H4 (cell line): Measurements from ENCODE around the gene CUBN. TPM values are rescaled to one million over a fixed set of nuclear protein-coding genes. Genes with fewer than 3 reads are reported as not detected.
"Not testable (repeated sequence)": the region's sequence is repeated elsewhere in the genome, so short reads cannot be mapped to it uniquely, and the experiment has no call there.

Source experiments
- DNase-seq: peaks from one replicate; pipeline ENCODE4 v3.0.0-alpha.2; 2015; ENCODE audit warnings: low spot score
- total RNA-seq: library from RNA; depleted of rRNA; stranded (reverse); fragments of >200 nt; shearing (Covaris generic); gene quantifications from 2 replicates; pipeline ENCODE4 v1.2.3, GENCODE V29; 2014

CUBN gene
- total RNA-seq, 1 experiment from 2014 or later, result 0.14 TPM

DNA sequence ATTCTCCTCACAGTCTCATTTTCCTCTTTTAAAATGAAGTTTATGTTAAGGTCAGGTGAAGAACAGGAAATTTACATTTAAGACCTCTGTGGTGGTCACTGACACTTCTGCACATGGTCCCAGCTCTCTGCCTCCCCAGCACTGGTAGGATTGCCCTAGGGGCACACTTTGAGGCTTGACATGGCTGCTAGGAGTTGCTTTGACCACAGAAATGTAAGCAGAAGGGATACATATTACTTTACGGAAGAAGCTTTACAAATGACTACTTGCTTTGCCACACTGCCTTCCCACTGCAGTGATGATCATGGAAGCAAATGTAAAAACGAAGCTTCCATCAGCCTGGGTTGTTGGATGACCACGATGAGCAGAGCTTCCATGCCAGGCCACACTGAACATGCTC is 259.3 kb downstream of the CUBN start:
- peak; percentile 51 for DNase-seq

- DNase-seq, result no peak
Measured at GRCh38 chr10:16867990-16868389, 261.6 kb downstream of the CUBN start.

GRCh38 chr10:16867556-16867955 is 262.1 kb downstream of the CUBN start:
- DNase-seq, result no peak

DNA sequence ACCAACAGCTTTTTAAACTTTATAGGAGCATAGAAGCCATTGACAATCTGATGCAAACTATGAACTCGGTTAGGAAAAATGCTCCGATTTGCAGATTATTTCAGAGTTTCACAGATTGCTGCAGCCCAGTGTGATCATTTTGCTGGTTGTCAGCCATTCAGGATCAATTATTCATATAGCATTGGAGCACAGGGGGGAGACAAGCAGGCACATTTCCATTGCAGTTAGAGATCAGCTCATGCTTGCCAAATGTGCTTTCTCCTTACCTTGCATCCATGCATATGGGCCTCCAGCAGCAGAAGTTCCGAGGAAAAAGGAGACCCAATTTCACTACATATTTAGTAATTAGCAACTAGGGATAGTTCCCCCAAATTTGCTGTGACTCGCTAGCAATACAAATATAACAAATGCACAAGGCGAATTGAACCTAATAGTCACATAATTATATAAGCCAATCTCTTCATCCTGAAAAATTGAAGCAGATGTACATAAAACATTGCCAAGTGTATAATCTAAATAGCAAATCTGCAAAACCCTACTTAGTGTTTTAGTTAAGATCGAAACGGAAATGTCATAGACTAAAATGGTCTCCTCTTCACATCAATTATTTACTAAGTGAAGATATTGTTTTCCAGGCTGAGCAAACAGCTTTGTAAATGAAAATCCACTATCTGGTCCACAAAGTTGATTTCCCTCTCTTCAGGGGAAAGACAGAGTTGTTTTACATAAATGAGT is 262.9 kb downstream of the CUBN start:
- DNase-seq, result no peak

- no peak for DNase-seq
Measured at GRCh38 chr10:16865766-16866165, 263.8 kb downstream of the CUBN start.

- no peak for DNase-seq
Measured at GRCh38 chr10:16863766-16864165, 265.8 kb downstream of the CUBN start.

- DNase-seq, result no peak
Measured at GRCh38 chr10:16857419-16857818, 272.2 kb downstream of the CUBN start.

DNA sequence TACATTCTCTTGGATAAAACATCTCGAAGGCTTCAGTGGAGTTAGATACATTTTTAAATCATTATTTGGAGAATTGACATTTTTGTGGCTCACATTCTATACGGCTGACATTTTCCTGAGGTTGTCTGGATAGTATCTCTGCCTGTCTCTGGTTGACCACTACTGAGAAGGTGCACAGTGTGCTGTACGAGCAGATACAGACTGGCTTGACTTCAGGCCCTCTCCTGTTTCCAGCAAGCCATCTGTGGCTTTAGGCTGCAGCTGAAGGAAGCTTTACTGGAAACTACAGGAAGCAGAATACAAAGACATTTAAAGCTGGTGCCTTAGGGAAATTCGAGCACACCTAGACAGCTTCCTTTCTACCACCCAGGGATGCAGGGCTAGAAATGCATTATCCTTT is 273.0 kb downstream of the CUBN start:
- no peak for DNase-seq

GRCh38 chr10:16856092-16856491 is 273.5 kb downstream of the CUBN start:
- no peak for DNase-seq

DNA sequence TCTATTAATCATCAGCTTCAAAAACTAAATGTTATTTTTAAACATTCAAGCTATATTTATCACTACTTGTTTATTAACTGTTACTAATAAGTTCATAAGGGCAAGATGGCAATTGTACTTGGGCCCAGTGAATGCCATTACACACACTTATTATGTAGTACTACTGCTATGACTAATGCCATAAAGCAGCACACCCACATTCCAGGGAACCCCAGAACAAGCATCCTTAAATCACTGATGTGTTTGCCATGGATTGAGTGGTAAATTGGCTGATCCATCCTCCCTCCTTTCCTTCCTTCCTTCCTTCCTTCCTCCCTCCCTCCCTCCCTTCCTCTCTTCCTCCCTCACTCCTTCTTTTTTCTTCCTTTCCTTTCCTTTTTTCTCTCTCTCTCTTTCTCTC is 275.0 kb downstream of the CUBN start:
- DNase-seq, result no peak

GRCh38 chr10:16853809-16854208 is 275.8 kb downstream of the CUBN start:
- no peak for DNase-seq

DNA sequence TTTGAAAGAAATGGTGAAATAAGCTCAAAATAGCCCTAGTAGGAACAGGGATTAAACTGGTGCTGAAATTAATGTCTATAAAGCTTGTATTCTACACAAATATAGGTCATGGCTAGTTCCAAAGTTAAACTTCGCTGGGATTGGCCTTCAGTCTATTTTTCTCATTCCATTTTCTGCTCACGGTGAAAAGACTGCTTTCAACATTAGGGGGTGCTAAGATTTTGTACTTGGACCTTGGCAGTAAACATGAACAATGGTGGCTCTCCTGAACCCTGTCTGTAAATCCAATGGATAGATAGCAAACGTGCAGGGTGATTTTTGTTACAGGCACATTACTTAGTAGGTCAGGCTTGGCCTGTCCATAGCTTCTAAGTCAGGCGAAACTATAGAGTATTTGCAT is 276.4 kb downstream of the CUBN start:
- DNase-seq, result peak; percentile 27

- DNase-seq, result no peak
Measured at GRCh38 chr10:16852624-16853023, 277.0 kb downstream of the CUBN start.

GRCh38 chr10:16848562-16849154 is 281.0 kb downstream of the CUBN start:
- DNase-seq, result no peak

DNA sequence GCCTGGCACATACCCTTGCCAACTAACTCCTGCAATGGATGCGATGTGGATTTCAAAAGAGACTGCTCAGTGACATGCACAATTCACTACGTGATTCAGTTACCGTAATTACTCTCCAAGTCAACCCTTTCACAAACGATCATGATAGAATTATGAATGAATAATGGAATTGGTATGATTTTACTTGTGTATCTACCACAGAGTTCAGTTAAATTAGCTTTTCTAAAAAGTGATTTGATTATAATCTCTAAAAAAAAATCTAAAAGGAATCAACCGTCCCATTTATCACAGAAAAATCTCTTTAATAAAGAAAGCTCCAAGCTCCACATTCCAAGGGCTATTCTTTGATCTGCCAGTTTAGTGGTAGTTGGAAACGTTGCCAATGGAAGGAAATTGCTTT is 282.0 kb downstream of the CUBN start:
- no peak for DNase-seq

DNA sequence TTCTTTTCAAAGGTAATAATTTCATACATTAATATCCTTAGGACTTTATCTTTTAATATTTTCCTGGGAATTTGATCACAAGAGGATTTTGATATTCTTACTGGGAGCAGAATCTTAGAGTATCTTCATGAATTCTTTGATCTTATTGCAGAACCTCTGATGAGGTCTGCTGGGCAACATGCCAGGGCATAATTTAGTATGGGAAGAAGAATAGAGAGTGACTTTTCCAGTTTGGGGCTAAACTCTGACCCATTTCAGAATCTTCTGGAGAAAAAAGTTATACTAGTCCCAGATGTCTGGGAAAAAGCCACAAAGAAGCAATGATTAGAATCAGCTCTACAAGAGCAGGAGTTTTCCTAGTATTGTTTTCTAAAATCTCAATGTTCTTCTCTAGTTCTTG is 284.4 kb downstream of the CUBN start:
- no peak for DNase-seq

- peak; percentile 63 for DNase-seq
Measured at GRCh38 chr10:16843252-16843870, 286.2 kb downstream of the CUBN start.

GRCh38 chr10:16835228-16835627 is 294.4 kb downstream of the CUBN start:
- DNase-seq, result no peak

DNA sequence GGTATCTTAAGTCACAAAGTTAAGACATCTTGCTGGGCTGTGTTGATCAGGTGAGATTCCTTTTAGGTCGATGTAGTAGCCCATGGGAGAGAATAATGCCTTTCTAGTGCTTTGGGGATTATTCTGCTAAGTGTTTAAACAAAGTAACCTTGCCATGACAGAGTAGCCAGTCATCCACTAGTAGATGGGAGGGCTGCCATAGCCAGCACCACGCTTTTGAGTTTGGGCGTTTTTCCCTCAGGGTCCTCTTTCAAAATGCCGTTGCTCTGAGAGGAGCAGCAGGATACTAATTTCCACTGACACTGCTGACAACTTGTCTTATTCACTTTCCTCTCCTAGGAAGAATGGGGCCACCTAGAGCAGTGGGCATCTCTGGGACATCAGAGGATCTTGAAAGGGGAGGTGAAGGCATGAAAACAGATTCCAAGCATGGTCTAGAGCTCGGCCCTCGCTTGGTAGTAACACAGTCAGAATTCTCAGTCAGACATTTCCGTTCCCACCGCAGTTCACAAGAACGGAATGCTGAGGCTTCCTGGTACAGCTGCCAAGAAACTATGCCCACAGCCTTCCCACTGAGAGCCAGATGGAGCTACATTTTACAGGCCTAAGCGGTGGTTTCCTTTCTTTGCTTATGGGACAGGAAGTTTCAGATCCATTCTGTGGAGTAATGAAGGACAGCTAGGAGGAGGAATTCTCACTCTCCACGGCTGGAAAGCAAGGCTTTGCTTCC is 297.1 kb downstream of the CUBN start:
- DNase-seq, result peak; percentile 75

DNA sequence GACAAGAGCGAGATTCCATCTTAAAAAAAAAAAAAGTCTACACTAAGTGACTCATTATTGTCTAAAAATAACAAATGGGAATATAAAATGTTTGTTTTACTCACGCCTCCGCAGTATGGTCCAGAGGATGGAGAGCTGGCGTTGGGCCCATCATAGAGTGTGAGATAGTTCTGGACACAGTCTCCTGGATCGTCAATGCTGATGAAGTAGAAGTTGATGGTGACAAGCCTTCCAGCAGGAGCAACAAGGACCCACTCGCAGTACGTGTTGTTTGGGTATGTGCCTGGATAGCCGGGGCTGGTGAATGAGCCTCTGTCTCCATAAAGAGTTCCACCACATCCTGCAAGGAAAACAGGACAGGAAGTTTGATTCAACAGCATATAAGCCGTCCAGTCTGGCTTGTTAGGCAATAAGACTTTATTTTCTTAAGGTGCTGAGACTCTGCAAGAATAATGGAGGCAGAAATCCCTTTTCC is 300.9 kb downstream of the CUBN start:
- peak; percentile 14 for DNase-seq

GRCh38 chr10:16828114-16828568 is 301.5 kb downstream of the CUBN start:
- peak; percentile 72 for DNase-seq

- not testable (repeated sequence) for DNase-seq
Measured at GRCh38 chr10:16827474-16827873, 302.1 kb downstream of the CUBN start.
